ENCODE measurements around the gene DPY19L3.

Gene DPY19L3

GRCh38 chr19:32458500-32459123, 53.0 kb downstream of the DPY19L3 start:
- H3K4me3 ChIP-seq (ENCODE audit: low read depth, low read length), result no peak overlapping the region
- peak; percentile 40 for DNase-seq (ENCODE audit: low read depth)
- no peak for TF ChIP-seq CTCF (conservative IDR thresholded peaks at IDR 0.05; ENCODE audit: low read depth, low read length)

- no peak for TF ChIP-seq CTCF (conservative IDR thresholded peaks at IDR 0.05; ENCODE audit: low read depth, low read length)
- H3K4me3 ChIP-seq (ENCODE audit: low read depth, low read length), result no peak overlapping the region
- no peak for DNase-seq (ENCODE audit: low read depth)
Measured at GRCh38 chr19:32459204-32459865, 53.8 kb downstream of the DPY19L3 start.

- no peak for DNase-seq (ENCODE audit: low read depth)
- TF ChIP-seq CTCF (conservative IDR thresholded peaks at IDR 0.05; ENCODE audit: low read depth, low read length), result no peak
- no peak overlapping the region for H3K4me3 ChIP-seq (ENCODE audit: low read depth, low read length)
Measured at GRCh38 chr19:32460476-32460875, 54.9 kb downstream of the DPY19L3 start.

- peak; percentile 50 for DNase-seq (ENCODE audit: low read depth)
- TF ChIP-seq CTCF (conservative IDR thresholded peaks at IDR 0.05; ENCODE audit: low read depth, low read length), result peak; percentile 51
- H3K4me3 ChIP-seq (ENCODE audit: low read depth, low read length), result no peak overlapping the region
Measured at GRCh38 chr19:32464279-32464678, 58.7 kb downstream of the DPY19L3 start.

GRCh38 chr19:32465176-32465575, 59.6 kb downstream of the DPY19L3 start:
- no peak for DNase-seq (ENCODE audit: low read depth)
- no peak overlapping the region for H3K4me3 ChIP-seq (ENCODE audit: low read depth, low read length)
- TF ChIP-seq CTCF (conservative IDR thresholded peaks at IDR 0.05; ENCODE audit: low read depth, low read length), result no peak

- H3K4me3 ChIP-seq (ENCODE audit: low read depth, low read length), result no peak overlapping the region
- no peak for TF ChIP-seq CTCF (conservative IDR thresholded peaks at IDR 0.05; ENCODE audit: low read depth, low read length)
- peak; percentile 17 for DNase-seq (ENCODE audit: low read depth)
Measured at GRCh38 chr19:32469795-32470194, 64.2 kb downstream of the DPY19L3 start.

GRCh38 chr19:32471095-32471494, 65.5 kb downstream of the DPY19L3 start:
- H3K4me3 ChIP-seq (ENCODE audit: low read depth, low read length), result no peak overlapping the region
- DNase-seq (ENCODE audit: low read depth), result peak; percentile 12

More at GRCh38 chr19:32471095-32471494, 65.5 kb downstream of the DPY19L3 start:
- no peak for TF ChIP-seq CTCF (conservative IDR thresholded peaks at IDR 0.05; ENCODE audit: low read depth, low read length)
